Measurements from ENCODE around the gene AMHR2.

- no peak for TF ChIP-seq CTCF (IDR thresholded peaks at IDR 0.05)
- TF ChIP-seq POLR2A (IDR thresholded peaks at IDR 0.05), result no peak
These were observed 44.8 kb upstream of the AMHR2 start for GRCh38 chr12:53378724-53379388.

Data from heart left ventricle (tissue), 13 donors.